ENCODE results near the gene FUT8.

FUT8 gene

DNA sequence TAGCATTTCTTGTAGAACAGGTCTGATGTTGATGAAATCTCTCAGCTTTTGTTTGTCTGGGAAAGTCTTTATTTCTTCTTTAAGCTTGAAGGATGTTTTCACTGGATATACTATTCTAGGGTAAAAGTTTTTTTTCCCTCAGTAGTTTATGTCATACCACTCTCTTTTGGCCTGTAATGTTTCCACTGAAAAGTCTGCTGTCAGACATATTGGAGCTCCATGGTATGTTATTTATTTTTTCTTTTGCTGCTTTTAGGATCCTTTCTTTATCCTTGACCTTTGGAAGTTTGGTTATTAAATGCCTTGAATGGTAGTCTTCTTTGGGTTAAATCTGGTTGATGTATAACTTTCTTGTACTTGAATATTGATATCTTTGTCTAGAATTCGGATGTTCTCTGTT lies 306.1 kb downstream of the FUT8 start:
- DNase-seq = no peak

GRCh38 chr14:65720171-65720570 lies 307.6 kb downstream of the FUT8 start:
- DNase-seq = no peak

GRCh38 chr14:65720743-65721142 lies 308.2 kb downstream of the FUT8 start:
- no peak for DNase-seq

GRCh38 chr14:65723348-65723747 lies 310.8 kb downstream of the FUT8 start:
- no peak for DNase-seq

DNA sequence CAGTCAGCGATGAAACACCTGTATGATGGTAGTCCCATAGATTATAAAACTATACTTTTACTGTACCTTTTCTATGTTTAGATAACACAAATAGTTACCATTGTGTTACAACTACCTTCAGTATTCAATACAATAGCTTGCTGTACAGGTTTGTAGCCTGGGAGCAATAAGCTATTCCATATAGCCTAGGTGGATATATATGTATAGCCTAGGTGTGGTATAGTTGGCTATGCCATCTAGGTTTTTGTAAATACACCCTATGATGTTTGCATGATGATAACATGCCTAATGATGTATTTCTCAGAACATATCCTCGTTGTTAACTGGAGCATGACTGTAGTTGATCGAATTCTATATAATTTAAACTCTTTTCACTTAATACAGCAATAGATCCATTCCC lies 316.1 kb downstream of the FUT8 start:
- no peak for DNase-seq

- no peak for DNase-seq
Observed at GRCh38 chr14:65729566-65729965, 317.0 kb downstream of the FUT8 start.

GRCh38 chr14:65731933-65732506 lies 319.5 kb downstream of the FUT8 start:
- no peak for DNase-seq

DNA sequence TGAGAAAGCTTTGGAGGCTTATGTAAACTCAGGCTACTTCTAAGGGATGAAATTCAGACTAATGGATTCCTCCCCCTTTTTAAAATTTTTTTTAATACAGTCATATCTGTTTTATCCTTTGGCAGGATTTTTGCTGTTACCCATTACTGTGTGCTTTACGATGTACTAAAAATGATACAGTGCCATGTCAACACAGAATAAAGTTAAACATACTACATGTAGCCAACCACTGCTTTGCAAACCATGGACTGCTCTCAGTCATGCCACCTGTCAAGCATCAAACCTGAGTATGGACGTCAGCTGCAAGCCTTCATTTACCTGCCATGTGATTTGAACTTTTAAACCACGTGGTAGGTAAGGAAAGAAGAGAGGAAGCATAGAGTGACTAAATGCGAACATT lies 325.8 kb downstream of the FUT8 start:
- no peak for DNase-seq

DNA sequence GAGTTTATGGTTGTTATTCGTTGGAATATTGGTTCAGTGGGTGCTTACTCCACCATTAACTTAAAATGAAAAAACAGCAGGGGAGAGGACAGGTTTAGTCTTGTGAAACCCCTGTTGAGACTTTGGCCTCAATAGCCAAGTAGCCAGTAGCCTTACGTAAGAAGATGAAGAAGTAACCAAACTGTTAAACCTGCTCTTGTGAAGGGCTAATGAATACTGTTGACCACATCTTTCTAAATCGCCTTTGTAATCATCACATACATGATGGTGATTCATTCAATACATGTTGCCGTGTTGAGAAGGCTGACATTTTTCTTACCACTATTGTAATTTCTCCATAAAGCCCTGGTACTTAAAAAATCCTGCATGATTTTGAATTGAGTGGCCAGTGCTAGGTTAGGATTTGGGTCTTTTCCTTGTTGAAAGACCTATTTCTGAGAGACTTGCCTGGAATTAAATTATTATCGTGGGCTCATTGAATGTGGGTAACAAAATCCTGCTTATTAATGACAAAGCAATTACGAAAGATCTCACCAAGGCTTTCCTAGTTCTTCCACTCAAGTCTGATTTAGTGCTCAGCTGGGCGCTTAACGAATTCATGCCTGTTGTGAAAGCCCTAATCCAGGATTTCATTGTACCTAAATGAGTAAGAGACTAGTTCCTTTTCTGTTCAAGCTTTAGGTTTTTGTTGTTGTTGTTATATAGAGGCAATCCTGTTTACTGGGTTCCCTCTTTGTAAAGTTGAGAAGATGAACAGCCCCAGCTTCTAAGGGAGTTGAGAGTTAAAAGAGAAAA lies 333.1 kb downstream of the FUT8 start:
- no peak for DNase-seq

- no peak for DNase-seq
Observed at GRCh38 chr14:65748796-65749195, 336.3 kb downstream of the FUT8 start.

DNA sequence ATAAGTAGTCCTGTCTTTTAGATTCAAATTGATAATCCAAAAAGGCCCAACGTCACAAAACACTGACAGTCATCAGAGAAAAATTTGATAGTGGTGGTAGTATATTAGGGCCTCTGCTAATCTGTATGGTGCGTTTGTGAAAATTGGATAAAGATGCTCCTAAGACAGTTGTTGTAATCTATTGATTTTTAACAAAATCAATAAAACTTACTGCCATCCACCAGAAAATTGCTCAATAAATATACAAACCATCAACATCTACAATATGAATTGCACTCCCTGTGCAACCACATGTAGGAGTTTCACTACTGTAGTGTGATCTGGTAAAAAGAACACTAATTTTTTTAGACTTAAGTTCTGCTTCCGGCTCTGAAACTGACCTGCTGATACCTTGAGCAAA lies 336.8 kb downstream of the FUT8 start:
- DNase-seq = no peak

DNA sequence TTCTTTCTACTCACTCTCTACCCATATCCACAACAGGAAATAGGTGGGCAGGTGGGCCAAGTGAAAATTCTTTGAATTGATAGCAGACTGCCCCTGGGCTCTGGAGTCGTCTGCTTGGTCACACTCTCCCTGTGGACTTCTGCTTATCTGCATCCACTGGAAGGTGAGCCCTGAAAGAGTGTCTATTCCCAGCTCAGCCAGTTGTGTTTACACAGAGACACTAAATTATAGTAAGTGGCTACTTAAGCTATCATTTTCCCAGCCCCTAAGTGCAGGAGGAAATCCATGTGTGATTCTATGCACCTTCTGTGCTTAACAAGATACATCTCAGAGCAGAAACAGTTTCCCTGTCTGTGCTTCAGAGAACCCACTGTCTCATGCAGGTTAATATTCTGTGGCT lies 338.4 kb downstream of the FUT8 start:
- DNase-seq = no peak

- DNase-seq = no peak
Observed at GRCh38 chr14:65751510-65751909, 339.0 kb downstream of the FUT8 start.

GRCh38 chr14:65753061-65753460 lies 340.5 kb downstream of the FUT8 start:
- no peak for DNase-seq

DNA sequence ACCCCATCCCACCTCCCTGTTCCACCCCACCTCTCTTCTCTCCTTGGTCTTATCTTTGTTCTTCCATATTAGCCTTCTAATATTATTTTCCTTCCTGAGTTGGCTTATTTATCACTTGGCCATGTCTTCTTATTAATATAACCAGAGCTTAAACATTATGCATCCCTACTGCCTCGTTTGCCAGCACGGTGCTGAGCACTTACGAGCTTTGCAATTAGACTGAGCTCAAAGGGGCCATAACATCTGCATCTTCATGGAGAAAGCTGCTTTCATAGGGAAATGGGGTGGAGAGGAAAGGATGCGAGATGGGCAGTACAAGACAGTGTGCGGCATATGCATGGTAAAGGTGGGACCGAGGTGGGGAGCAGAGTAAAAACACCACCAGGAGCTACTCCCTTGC lies 342.8 kb downstream of the FUT8 start:
- DNase-seq = no peak

DNA sequence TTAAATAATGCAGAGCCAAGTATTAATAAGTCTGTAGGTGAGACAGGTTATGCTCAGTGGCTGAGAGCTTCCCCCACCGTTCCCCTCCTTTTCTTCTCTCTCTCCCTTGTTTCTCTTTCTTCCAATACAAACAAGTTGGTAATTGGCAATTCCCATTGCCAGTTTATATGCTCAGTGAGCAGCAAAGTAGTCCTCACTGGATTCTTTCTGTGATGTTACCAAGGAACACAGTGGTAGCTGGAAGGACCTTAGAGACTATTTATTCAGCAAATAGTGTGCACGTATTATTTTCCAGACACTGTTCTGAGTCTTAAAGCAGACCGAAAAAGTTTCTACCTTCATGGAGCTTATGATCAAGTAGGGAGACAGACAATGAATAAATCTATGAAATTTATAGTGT lies 344.4 kb downstream of the FUT8 start:
- no peak for DNase-seq

DNA sequence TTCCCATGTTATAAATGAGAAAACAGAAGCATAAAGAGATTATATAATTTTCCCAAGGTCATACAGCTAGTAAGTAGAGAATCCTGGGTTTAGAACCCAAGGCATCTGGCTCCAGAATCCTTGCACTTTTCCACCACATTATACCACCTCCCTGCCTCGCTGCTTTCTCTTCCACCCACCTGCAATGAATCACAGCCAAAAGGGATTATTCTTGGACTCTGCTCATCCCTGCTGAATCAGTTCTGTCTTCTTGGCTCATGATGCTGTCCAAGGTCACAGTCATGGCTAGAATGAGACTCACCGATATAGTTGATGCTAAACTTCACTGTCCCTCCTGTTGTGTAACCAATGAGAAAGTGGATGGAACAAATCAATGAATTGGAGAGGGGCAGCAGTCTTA lies 356.6 kb downstream of the FUT8 start:
- DNase-seq = no peak

- no peak for DNase-seq
Observed at GRCh38 chr14:65770681-65771080, 358.2 kb downstream of the FUT8 start.

GRCh38 chr14:65771271-65771670 lies 358.7 kb downstream of the FUT8 start:
- no peak for DNase-seq

- DNase-seq = no peak
Observed at GRCh38 chr14:65772466-65772865, 359.9 kb downstream of the FUT8 start.

- DNase-seq = no peak
Observed at GRCh38 chr14:65772921-65773574, 360.5 kb downstream of the FUT8 start.

GRCh38 chr14:65774041-65774440 lies 361.5 kb downstream of the FUT8 start:
- no peak for DNase-seq

DNA sequence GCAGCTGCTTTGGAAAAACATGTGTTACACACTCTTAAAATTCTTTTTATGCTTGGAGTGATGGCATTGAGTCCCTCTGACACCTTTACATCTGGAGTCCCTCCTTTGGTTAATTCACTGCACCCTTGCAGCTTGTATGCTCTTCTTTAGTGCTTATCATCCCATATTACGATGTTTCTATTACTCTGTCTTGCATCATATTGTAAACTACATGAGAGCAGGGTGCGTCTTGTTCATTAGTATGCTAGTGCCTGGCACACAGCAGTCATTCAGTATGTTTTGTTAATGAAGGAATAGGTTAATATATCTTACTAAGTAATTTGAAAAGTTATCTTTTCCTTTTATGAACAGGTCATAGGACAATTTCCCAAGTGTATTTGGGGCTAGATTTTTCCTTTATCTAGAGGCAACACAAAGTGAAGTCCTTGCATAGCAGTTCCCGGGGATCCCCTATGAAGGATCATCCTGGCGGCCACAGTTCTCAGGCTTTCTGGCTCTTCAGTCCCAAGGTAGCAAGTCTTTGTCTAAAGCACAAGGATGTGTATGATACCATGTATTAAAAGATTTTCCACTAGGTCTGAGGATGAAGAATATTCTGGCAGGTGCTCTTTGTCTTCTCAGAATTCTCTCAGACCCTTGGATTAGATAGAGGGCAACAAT lies 363.8 kb downstream of the FUT8 start:
- DNase-seq = no peak

DNA sequence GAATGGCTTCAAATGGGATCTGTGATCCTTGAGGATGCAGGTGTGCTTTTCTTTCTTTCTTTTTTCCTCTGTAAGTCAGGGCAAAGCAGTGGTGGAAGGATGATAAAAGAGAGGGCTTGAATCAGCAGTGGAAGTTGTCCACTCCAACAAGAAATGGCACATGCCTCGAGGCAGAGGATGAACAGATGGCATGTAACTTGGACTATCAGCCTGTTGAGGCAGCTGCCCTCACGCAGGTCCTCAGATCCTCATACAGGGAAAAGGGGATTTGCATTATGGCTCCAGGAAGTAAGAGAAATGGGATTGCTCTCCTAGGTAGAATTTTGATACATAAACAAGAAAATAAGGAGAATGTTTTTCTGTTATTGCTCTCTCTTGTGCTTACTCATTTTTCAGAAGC lies 368.0 kb downstream of the FUT8 start:
- no peak for DNase-seq
